Hypothalamus (tissue), 51 donors: Measurements from ENCODE around the gene CASD1.

ENCODE experiments used
- DNase-seq, 51 donors: peaks; one replicate each; lab custom pipeline; 2025; lab: John Stamatoyannopoulos, UW

Gene CASD1

GRCh38 chr7:94578614-94579013, 69.0 kb downstream of the CASD1 start:
- DNase-seq: no peak

GRCh38 chr7:94579470-94579869, 69.9 kb downstream of the CASD1 start:
- no peak for DNase-seq

- no peak for DNase-seq
Measured at GRCh38 chr7:94580601-94581000, 71.0 kb downstream of the CASD1 start.

GRCh38 chr7:94584113-94584512, 74.5 kb downstream of the CASD1 start:
- no peak for DNase-seq

- DNase-seq: no peak
Measured at GRCh38 chr7:94588075-94588474, 78.5 kb downstream of the CASD1 start.

GRCh38 chr7:94590526-94591162, 81.0 kb downstream of the CASD1 start:
- DNase-seq: no peak

GRCh38 chr7:94591176-94591575, 81.6 kb downstream of the CASD1 start:
- no peak for DNase-seq

- DNase-seq: no peak
Measured at GRCh38 chr7:94594882-94595281, 85.3 kb downstream of the CASD1 start.

GRCh38 chr7:94595717-94596116, 86.1 kb downstream of the CASD1 start:
- DNase-seq: no peak

GRCh38 chr7:94600267-94600666, 90.7 kb downstream of the CASD1 start:
- DNase-seq: no peak

- DNase-seq: no peak
Measured at GRCh38 chr7:94602181-94602580, 92.6 kb downstream of the CASD1 start.

GRCh38 chr7:94605031-94605430, 95.4 kb downstream of the CASD1 start:
- DNase-seq: no peak
